GM21825 (cell line): ENCODE data around the gene EPHA1.
"Not testable (repeated sequence)": the region's sequence is repeated elsewhere in the genome, so short reads cannot be mapped to it uniquely, and the experiment has no call there.

Experiments used
- ATAC-seq: cut with Tn5 transposase; IDR thresholded peaks from one replicate; pipeline ENCODE4 v1.9.1; 2021; ENCODE audit warnings: mild to moderate bottlenecking, moderate library complexity; ENCODE audit not compliant: unreplicated experiment

The EPHA1 gene

DNA sequence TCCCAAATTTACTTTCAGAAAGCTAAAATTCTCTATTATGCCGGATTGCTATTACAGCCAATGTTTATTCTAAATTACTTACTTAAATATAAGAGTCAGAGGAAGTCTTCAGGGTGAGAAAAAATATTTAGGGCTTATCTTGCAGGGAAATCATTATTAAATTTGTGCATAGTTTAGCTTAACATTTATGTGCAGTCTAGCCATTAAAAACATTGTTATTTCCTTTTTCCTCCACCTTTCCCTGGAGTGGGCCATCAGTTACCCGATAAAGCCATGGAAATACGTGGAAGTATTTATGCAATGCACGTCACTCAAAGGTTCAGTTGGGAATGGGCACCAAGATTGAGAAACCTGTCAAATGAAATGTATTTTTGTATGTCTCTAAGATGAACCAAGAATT lies 25.1 kb upstream of the EPHA1 start:
- no peak for ATAC-seq

GRCh38 chr7:143431109-143431508 lies 22.5 kb upstream of the EPHA1 start:
- ATAC-seq, result no peak

DNA sequence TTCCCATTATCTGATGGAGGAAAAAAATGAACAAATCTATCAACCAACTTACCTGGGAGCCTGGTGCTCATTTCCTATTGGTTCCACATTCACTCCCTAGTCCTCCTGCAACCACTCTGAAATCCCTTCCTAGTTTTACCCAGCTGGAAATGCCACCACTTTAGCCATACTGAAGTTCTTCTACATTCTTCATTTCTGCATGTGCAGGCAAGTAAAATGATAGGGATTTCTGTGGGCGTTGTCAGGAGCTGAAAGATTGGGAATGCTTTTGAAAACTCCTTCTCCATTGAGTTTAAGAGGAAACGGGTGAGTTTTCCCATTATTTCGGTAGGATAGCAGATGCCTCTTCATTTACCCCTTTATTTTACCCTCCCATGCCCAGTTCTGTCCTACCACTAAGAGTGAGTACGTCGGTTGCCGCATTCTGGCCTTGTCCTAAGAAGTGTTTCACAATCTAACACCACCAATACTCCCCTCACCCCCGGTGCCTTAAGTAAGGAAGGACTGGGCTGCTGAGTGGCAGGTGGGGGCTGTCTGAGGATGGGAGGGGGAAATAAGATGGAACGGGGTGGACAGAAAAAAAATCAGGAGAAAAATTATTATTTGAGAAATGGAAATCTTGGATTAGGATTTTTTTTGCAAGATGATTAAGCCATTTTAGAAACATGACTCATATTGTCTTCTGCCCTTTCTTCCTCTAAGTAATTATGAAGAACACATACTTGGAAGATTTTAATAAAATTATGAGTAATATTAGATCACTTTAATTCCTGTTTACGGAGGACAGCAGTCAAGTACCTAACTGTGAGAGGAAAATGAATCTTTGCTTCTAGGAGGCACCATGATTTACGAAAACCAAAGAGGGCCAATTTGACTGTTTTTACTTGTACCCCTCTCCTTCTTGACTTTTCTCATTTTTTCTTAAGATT lies 21.4 kb upstream of the EPHA1 start:
- ATAC-seq, result no peak

GRCh38 chr7:143426479-143427142 lies 18.0 kb upstream of the EPHA1 start:
- no peak for ATAC-seq

GRCh38 chr7:143424476-143424875 lies 15.8 kb upstream of the EPHA1 start:
- ATAC-seq, result not testable (repeated sequence)

GRCh38 chr7:143422033-143422432 lies 13.4 kb upstream of the EPHA1 start:
- no peak for ATAC-seq

- ATAC-seq, result not testable (repeated sequence)
Observed at GRCh38 chr7:143420624-143421023, 12.0 kb upstream of the EPHA1 start.

DNA sequence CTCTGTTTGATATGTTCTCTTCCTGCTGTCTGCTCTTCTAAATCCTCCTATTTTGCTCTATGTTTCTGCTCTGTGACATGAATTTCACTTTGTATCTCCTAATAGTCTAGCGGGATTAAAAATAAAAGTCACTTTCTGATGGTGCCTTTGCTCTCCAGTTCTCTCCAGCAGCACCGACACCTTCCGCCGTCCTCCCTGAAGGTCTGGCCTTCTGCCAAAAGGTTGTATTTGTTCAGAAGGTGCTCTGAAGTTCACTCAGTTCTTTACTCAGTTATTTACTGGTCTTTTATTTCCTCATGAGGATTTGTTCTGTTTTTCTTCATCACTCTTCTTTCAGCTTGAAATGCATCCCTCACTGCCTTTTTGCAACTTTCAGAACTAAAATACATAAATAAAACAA lies 11.2 kb upstream of the EPHA1 start:
- no peak for ATAC-seq

GRCh38 chr7:143418681-143419458 lies 10.2 kb upstream of the EPHA1 start:
- ATAC-seq, result no peak

DNA sequence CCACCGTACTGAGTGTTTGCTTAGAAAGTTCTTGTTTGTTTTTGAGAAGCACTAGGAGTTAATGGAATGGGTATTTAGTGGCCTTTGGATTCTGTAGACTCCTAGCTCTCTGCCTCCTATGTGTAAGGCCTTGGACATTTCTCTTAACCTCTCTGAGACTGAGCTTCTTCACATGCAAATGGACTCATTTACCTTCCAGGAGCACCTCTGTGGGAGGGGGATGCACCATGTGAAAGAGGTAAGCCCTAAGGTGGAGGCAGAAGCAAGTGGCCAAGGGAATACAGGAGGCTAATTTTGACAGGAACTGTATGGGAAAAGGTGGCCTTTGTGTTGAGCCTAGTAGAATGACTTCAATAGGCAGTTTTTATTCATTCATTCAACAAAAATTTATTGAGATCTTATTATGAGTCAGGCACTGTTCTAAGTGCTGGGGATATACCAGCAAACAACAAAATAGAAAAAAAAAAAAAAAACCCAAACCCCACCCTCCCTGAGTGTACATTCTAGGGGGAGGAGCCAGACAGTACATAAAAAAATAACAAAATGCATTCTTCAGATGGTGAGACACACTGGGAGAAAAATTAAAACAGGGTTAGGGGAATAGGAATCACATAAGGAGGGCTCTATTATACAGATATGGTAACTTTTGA lies 9.2 kb upstream of the EPHA1 start:
- no peak for ATAC-seq

GRCh38 chr7:143416565-143417149 lies 8.0 kb upstream of the EPHA1 start:
- ATAC-seq, result no peak

GRCh38 chr7:143415742-143416397 lies 7.2 kb upstream of the EPHA1 start:
- no peak for ATAC-seq

DNA sequence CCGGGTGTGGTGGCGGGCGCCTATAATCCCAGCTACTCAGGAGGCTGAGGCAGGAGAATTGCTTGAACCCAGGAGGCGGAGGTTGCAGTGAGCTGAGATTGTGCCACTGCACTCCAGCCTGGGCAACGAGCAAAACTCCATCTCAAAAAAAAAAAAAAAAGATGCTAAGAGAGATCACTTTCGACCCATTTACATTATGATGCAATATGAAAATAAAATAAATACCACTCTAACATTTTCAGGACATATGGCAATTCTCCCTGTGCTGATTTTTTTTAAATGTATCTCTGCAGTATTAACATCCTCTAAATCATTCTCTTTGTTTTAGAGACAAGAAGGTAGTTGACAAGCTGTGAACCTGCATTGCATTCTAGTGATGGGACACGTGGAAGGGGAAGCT lies 6.6 kb upstream of the EPHA1 start:
- not testable (repeated sequence) for ATAC-seq

GRCh38 chr7:143413123-143413522 lies 4.5 kb upstream of the EPHA1 start:
- ATAC-seq, result no peak

DNA sequence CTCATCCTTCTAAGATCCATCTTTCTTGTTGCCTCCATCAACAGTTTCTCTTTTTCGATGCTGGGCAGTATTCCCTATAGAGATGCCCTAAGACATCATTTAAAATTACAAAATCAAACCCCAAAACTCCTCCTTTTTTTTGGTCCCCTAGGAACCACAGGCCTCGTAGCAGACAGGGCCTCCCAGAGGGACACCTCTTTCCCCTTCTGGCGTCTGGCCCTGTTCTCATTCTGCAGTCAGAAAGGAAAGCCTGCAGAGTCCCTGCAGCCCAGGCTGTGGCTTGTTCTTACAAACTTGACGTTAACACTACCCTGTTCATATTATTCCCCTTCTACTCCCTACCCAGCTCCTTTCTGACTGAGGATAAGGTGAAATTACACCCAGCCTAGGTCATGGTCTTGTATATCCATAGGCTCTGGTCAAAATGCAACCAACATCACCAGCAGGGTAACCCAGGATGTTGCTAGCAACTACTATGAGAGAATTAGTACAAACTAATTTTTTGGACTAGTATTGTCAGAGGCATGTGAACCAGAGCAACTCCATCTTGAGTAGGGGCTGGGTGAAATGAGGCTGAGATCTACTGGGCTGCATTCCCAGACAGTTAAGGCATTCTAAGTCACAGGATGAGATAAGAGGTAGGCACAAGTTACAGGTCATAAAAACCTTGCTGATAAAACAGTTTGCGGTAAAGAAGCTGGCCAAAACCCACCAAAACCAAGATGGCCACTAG lies 3.5 kb upstream of the EPHA1 start:
- no peak for ATAC-seq

DNA sequence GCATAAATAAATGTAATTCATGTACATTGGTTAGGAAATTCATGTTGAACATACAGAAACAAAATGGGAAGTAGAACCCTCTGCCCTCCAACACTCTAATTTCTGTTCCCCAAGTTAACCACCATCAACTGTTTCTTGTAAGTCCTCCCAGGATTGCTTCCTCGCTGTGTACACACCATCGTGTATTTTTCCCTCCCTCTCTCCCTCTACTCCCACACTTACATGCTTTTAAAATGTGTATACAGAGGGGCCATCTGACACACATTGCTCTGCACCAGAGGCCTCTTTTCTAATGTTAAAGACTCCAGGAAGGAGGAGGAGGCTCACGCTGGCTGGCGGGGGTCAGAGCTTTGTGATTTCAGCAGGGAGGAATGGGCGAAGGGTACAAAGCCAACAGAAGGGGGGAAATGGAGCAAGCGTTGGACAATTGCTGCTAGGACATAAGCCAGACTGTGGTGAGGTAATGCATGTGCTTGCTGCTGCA lies 1.9 kb upstream of the EPHA1 start:
- ATAC-seq, result no peak

DNA sequence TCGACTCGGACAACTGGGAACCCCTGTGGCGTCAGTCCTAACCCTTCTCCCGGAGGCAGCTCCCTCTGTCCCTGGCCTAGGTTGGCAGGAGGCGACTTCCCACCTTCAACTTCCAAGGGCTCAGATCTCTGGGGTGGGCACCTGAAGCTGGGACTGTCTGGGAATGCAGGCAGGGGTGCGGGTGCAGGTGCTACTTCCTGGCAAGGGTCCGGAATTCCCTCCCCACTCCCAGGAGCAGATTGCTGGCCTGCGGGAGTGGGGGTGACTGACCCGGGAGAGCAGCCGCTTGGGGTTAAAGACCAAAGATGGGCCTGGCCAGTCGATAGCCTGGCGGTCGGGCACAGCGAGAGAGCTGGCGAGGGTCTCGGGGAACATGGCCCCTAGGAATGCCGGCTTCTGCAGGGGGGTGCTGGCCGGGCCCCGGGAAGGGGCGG lies 387 bp downstream of the EPHA1 start:
- no peak for ATAC-seq

GRCh38 chr7:143407287-143408251 lies 1.1 kb downstream of the EPHA1 start:
- no peak for ATAC-seq
